K562 (cell line): ENCODE results near the gene RIPOR1. TPM values are rescaled to one million over a fixed set of nuclear protein-coding genes. Genes with fewer than 3 reads are reported as not detected.

Experiments
- ATAC-seq: fragments of 200-7000 bp; cut with Tn5 transposase; 3 replicates; pipeline ENCODE4 v1.9.1; 2020; ENCODE audit warnings: moderate library complexity
- BruUV-seq: library from RNA; stranded (reverse); fragments of 400-500 nt; replicated peaks from 2 replicates; lab custom pipeline; 2021; lab: Mats Ljungman, UMichigan
- CTCF ChIA-PET: fragments of 300-600 bp; formaldehyde crosslinking; extraction: SDS; loops from one replicate; lab custom pipeline; 2021; ENCODE audit warnings: low intra/inter-chr PET ratio; lab: Yijun Ruan, JAX
- POLR2A ChIA-PET: fragments of 300-600, 350-650 bp; sonication (Branson Sonifier 250); formaldehyde crosslinking; extraction: SDS; loops from one replicate; lab custom pipeline; 2021; ENCODE audit warnings: antibody characterized with exemption, inconsistent platforms; lab: Yijun Ruan, JAX
- DNase-seq, 4 experiments: peaks; one replicate each; pipeline versions ENCODE4 v3.0.0 to v3.0.0-alpha.2; 2011 to 2018; ENCODE audit warnings: low spot score in 3 of 4, mixed read lengths in 3 of 4; ENCODE audit errors: extremely low read depth in 1 of 4
- FAIRE-seq: peaks from 2 replicates; lab custom pipeline; 2011; peaks lifted over from hg19 to GRCh38; lab: Jason Lieb, UNC
- H2AFZ ChIP-seq: 2 replicates; pipeline ENCODE4 v1.6.0; 2011; ENCODE audit warnings: low read depth, low read length, control low read depth, inconsistent platforms
- H3K27ac ChIP-seq: fragments of 200-600 bp; 3 replicates; pipeline ENCODE4 v1.8.0; 2011; ENCODE audit warnings: low read depth, mild to moderate bottlenecking, control low read depth, inconsistent platforms, low read length, moderate library complexity, mixed read lengths; ENCODE audit errors: extremely low read depth
- H3K27me3 ChIP-seq, 2 experiments: fragments of 300-600 bp in 1 of 2; 2 replicates in 1 of 2; 3 replicates in 1 of 2; pipeline versions ENCODE4 v1.6.0 to v1.8.0; 2011; ENCODE audit warnings: inconsistent platforms in 2 of 2, low read length in 2 of 2, mild to moderate bottlenecking in 1 of 2, mixed read lengths in 1 of 2, moderate library complexity in 1 of 2; ENCODE audit not compliant: control insufficient read depth in 2 of 2, insufficient read depth in 2 of 2
- H3K36me3 ChIP-seq: fragments of 300-600 bp; 3 replicates; pipeline ENCODE4 v1.8.0; 2011; ENCODE audit warnings: mild to moderate bottlenecking, low read length, inconsistent platforms; ENCODE audit not compliant: control insufficient read depth, insufficient read depth
- H3K4me1 ChIP-seq, 2 experiments: fragments of 200-600 bp in 1 of 2; replicated peaks in 1 of 2; 2 replicates in 1 of 2; 3 replicates in 1 of 2; pipeline versions ENCODE4 v1.5.1 to v1.8.0; 2011; ENCODE audit warnings: inconsistent platforms in 2 of 2, low read length in 2 of 2, mild to moderate bottlenecking in 1 of 2, mixed read lengths in 1 of 2, moderate library complexity in 1 of 2; ENCODE audit not compliant: control insufficient read depth in 2 of 2, insufficient read depth in 2 of 2
- H3K4me2 ChIP-seq: 2 replicates; pipeline ENCODE4 v1.6.1; 2011; ENCODE audit warnings: low read length, control low read depth, inconsistent platforms, mixed read lengths; ENCODE audit not compliant: insufficient read depth
- H3K4me3 ChIP-seq: fragments of 200-600 bp; sonication (generic), shearing (Covaris generic); 2 replicates; pipeline ENCODE4 v1.5.1; 2016; ENCODE audit warnings: control low read depth, inconsistent platforms
- H3K79me2 ChIP-seq: fragments of 200-600 bp; 3 replicates; pipeline ENCODE4 v1.8.0; 2011; ENCODE audit warnings: low read length, inconsistent platforms; ENCODE audit not compliant: control insufficient read depth, insufficient read depth
- H3K9ac ChIP-seq, 2 experiments: 2 replicates each; pipeline versions ENCODE4 v1.6.0 to v1.6.1; 2011; ENCODE audit warnings: low read depth in 2 of 2, low read length in 2 of 2, control low read depth in 1 of 2, inconsistent platforms in 1 of 2, mild to moderate bottlenecking in 1 of 2, mixed read lengths in 1 of 2; ENCODE audit not compliant: insufficient read depth in 1 of 2
- H3K9me1 ChIP-seq: one replicate; pipeline ENCODE4 v1.6.0; 2011; ENCODE audit warnings: inconsistent platforms, mild to moderate bottlenecking, low read length, moderate library complexity; ENCODE audit not compliant: control insufficient read depth, insufficient read depth
- H3K9me3 ChIP-seq: replicated peaks from 2 replicates; pipeline ENCODE4 v1.5.1; 2011; ENCODE audit warnings: low read depth, low read length, inconsistent platforms; ENCODE audit not compliant: control insufficient read depth, insufficient read depth
- H4K20me1 ChIP-seq: replicated peaks from 2 replicates; pipeline ENCODE4 v1.6.1; 2011; ENCODE audit warnings: low read length, inconsistent platforms, mixed read lengths; ENCODE audit not compliant: control insufficient read depth, insufficient read depth
- EZH2 ChIP-seq: IDR thresholded peaks from 2 replicates; pipeline ENCODE4 v1.6.1; 2012; ENCODE audit warnings: low read depth, mild to moderate bottlenecking, inconsistent platforms, low read length, borderline replicate concordance
- KAT8 ChIP-seq: fragments of 450-650 bp; IDR thresholded peaks from 2 replicates; pipeline ENCODE4 v1.6.1; 2016; ENCODE audit warnings: low read depth, mild to moderate bottlenecking
- MAFG ChIP-seq: fragments of 450-650 bp; conservative IDR thresholded peaks from 2 replicates; pipeline ENCODE4 v1.6.1; 2016; ENCODE audit warnings: missing genetic modification characterization, missing compliant biosample characterization
- NFIC ChIP-seq: fragments of 450-650 bp; IDR thresholded peaks from 2 replicates; pipeline ENCODE4 v1.6.1; 2017; ENCODE audit warnings: mild to moderate bottlenecking, inconsistent platforms
- NFRKB ChIP-seq: fragments of 450-650 bp; IDR thresholded peaks from 2 replicates; pipeline ENCODE4 v1.6.1; 2016; ENCODE audit warnings: low read depth
- ZNF766 ChIP-seq: fragments of 200-800 bp; sonication (Bioruptor generic); conservative IDR thresholded peaks from 2 replicates; pipeline ENCODE4 v1.6.1; 2016; ENCODE audit warnings: missing genetic modification characterization, missing compliant biosample characterization
- WGBS: fragments of 100-300 bp; shearing (Covaris generic); methylation state at CpG from one replicate; pipeline ENCODE4 v1.1.6; 2016; ENCODE audit warnings: low coverage, mixed read lengths; ENCODE audit not compliant: insufficient coverage; ENCODE audit errors: missing lambda C conversion rate; 5-methylcytosine and 5-hydroxymethylcytosine counted together
- in situ Hi-C: fragments of 300-500 bp; cut with MboI; formaldehyde crosslinking; loops from 4 replicates; pipeline ENCODE4 v1.15.0; 2018; ENCODE audit warnings: inconsistent platforms, mixed read lengths
- intact Hi-C: fragments of 100-400 bp; cut with micrococcal nuclease; formaldehyde crosslinking; loops from 2 replicates; pipeline ENCODE4 v1.14.2; 2022
- polyA plus RNA-seq, 8 experiments: library from polyadenylated mRNA; depleted of rRNA in 4 of 8; stranded (reverse) in 5 of 8; unstranded in 3 of 8; fragments of >200 nt; fragmentation: Nextera tagmentation in 2 of 8; fragmentation: Illumina TruSeq in 1 of 8; extraction: Ambion mirVana in 2 of 8; extraction: Trizol in 1 of 8; gene quantifications; 2 replicates each; pipeline versions ENCODE4 v1.2.1 to v1.2.3, GENCODE V29; 2011 to 2014; ENCODE audit warnings: inconsistent platforms in 1 of 8, missing spikeins in 1 of 8
- total RNA-seq, 7 experiments: library from RNA; depleted of rRNA in 6 of 7; stranded (reverse); fragments of >200 nt in 6 of 7; fragmentation: Illumina TruSeq in 2 of 7; extraction: Trizol in 2 of 7; gene quantifications; 2 replicates each; pipeline versions ENCODE4 v1.2.1 to v1.2.3, GENCODE V29; 2011 to 2021; ENCODE audit warnings: low replicate concordance in 1 of 7
- TF ChIP-seq, protein P1 (sequence below), 2 experiments: fragments of 450-650 bp in 1 of 2; sonication (generic) in 1 of 2; formaldehyde crosslinking in 1 of 2; IDR thresholded peaks in 1 of 2; conservative IDR thresholded peaks in 1 of 2; 2 replicates each; pipeline versions ENCODE4 v1.6.1 to v1.8.1; 2016 to 2023; ENCODE audit warnings: mild to moderate bottlenecking in 2 of 2, moderate library complexity in 2 of 2, inconsistent platforms in 1 of 2, missing genetic modification reagents in 1 of 2

Gene RIPOR1
- total and polyA plus RNA-seq, 9 of the 15 experiments (the other 6 are each of a cell fraction or from before 2014, with no cell fraction given): 0.36 to 31.1 (median 3.0) TPM

DNA sequence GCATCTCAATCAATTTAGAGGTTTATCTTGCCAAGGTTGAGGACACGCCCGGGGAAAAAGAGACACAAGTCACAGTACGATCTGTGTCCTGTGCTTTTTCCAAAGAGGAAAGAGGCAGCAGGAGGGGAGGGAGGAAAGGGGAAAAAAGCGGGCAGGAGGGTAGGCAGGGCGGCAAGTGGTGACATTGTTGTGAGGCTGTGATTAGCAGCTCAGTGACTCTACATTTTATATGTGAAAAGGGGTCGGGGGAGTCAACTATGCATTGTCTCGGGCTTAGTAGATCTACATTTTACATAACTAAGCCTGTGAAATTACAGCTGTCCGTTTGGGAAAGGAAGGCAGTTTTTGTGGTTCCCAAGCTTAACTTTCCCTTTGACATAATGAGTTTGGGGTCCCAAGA lies 22.2 kb upstream of the RIPOR1 start:
- no TSS peak for BruUV-seq
- Histone ChIP-seq H3K4me3 (no peak overlapping the region), H2AFZ (peak overlapping the region; percentile 48; the same call in 1 of the 2 replicates), H3K27me3 (no peaks in the 10 kb centered on the region), H3K4me2 (no peak overlapping the region), H3K36me3 (no peaks in the 10 kb centered on the region), H3K9me3 (no peaks in the 10 kb centered on the region), H4K20me1 (no peaks in the 10 kb centered on the region), H3K79me2 (no peaks in the 10 kb centered on the region), H3K27ac (peak overlapping the region; percentile 23; the same call in 2 of the 3 replicates), H3K4me1 (peaks cover 22 to 26% of the 10 kb centered on the region in 2 experiments; a peak in 3 of 5 replicates), H3K9me1 (no peaks in the 10 kb centered on the region), H3K9ac (peak overlapping the region in 1 of 2 experiments; percentile 55; a peak in 1 of 4 replicates)
- ATAC-seq (no peak), FAIRE-seq (no peak), DNase-seq (no peak)
- TF ChIP-seq ZNF766 (CRISPR knock-in tag) (0 out of 2 replicates have a peak, but pooled peaks have one; percentile 37), MAFG (tag) (no peak), NFRKB (0 out of 2 replicates have a peak, but pooled peaks have one; percentile 27)
- intact Hi-C loops (no loop called here), in situ Hi-C loops (no loop called here)
- CTCF ChIA-PET: no interaction called here
- POLR2A ChIA-PET: no interaction called here
- WGBS: 45% methylated on average over 8 of the region's 8 CpGs

DNA sequence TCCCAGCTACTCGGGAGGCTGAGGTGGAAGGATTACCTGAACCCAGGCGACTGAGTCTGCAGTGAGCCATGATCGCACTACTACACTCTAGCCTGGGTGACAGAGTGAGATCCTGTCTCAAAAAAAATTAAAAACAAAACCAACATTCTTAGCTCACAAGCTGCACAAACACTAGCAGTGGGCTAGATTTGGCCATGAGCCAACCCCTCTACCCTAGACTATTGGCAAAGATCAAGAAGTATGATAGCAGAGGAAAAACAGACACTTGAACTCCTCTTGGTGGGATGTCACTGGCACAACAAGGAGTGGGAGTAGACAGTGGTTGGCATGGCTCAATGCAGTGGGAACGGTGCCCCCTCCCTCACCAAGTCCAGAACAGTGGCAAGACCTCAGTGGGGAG lies 19.6 kb upstream of the RIPOR1 start:
- H2AFZ ChIP-seq: no peak overlapping the region
- H3K79me2 ChIP-seq: no peaks in the 10 kb centered on the region
- H3K4me1 ChIP-seq: peaks cover 18 to 20% of the 10 kb centered on the region in 2 experiments; a peak in 3 of 5 replicates
- ATAC-seq: no peak
- in situ Hi-C loops (no loop called here), intact Hi-C loops (no loop called here)
- no peak overlapping the region for H3K4me2 ChIP-seq
- no TSS peak for BruUV-seq
- WGBS: 74% methylated on average over 4 of the region's 4 CpGs
- no peak for TF ChIP-seq KAT8
- peak; percentile 91 for TF ChIP-seq NFIC
- TF ChIP-seq, protein P1, sequence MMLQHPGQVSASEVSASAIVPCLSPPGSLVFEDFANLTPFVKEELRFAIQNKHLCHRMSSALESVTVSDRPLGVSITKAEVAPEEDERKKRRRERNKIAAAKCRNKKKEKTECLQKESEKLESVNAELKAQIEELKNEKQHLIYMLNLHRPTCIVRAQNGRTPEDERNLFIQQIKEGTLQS (IDR thresholded peaks at IDR 0.05): no peak
- TF ChIP-seq, protein P1 (CRISPR knock-in tag; conservative IDR thresholded peaks at IDR 0.05): no peak
- no peak for TF ChIP-seq EZH2
- TF ChIP-seq, all 486 proteins: peak for 1
- FAIRE-seq (no peak), DNase-seq (peak in 1 of 4 experiments; percentile 3)
- H3K4me3 ChIP-seq: no peak overlapping the region
- no peaks in the 10 kb centered on the region for H3K36me3 ChIP-seq
- no peaks in the 10 kb centered on the region for H3K9me3 ChIP-seq
- no peaks in the 10 kb centered on the region for H4K20me1 ChIP-seq
- H3K27ac ChIP-seq: no peak overlapping the region
- H3K9me1 ChIP-seq: no peaks in the 10 kb centered on the region
- H3K27me3 ChIP-seq: no peaks in the 10 kb centered on the region
- POLR2A ChIA-PET: interaction anchor here (0.6 kb wide), 1 partner anchor 184 kb away, joined by 3 read pairs; no protein-coding TSS in a partner anchor
- no peak overlapping the region for H3K9ac ChIP-seq
- CTCF ChIA-PET: no interaction called here
